Measurements from ENCODE around the gene ILF2. TPM values are rescaled to one million over a fixed set of nuclear protein-coding genes. Genes with fewer than 3 reads are reported as not detected.
"Not testable (repeated sequence)": the region's sequence is repeated elsewhere in the genome, so short reads cannot be mapped to it uniquely, and the experiment has no call there.

ILF2 gene
- total and polyA plus RNA-seq, 3 experiments from 2014 or later = 126 to 394 (median 379) TPM

DNA sequence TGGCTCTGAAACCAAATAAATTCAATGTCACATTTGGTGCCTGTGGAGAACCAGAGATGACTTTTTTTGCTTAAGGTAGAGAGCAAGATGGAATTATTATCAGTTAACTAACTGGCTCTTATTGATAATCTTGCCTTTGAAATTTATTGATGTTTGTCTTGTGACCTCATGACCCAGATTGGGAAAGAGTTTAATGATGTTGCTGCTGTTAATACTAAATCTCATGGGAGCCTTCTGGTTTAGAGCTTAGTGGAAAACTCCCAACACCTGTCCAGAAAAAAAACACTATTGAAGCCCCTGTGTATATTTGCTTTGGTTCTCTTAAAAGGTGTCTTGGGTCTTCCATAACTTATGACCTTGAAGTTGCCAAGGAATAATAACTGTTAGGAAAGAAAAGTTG is 27.0 kb downstream of the ILF2 start:
- CTCF ChIA-PET = interaction anchor here (0.9 to 1.4 kb wide), 2 partner anchors 10 to 136 kb away, joined by 3 to 5 read pairs; partner anchors contain the start of gene CHTOP
- Histone ChIP-seq H3K27ac (ENCODE audit: low read depth, low read length) (no peak overlapping the region), H3K4me1 (ENCODE audit: insufficient read depth, low read length) (peaks cover 25% of the 10 kb centered on the region), H3K27me3 (ENCODE audit: insufficient read depth, low read length, poor library complexity, severe bottlenecking) (no peaks in the 10 kb centered on the region), H3K36me3 (ENCODE audit: insufficient read depth, low read length) (peaks cover 56% of the 10 kb centered on the region), H3K4me3 (ENCODE audit: low read length) (no peak overlapping the region), H3K9me3 (ENCODE audit: low read length) (no peaks in the 10 kb centered on the region)
- Mint-ChIP-seq H3K27me3 (no peaks in the 10 kb centered on the region), H3K27ac (peak overlapping the region in 7 of 8 donors; percentile 24 to 79 (median 69)), H3K36me3 (peaks cover 8 to 83% (median 27%) of the 10 kb centered on the region in 3 donors), H3K4me1 (peaks cover 48 to 74% (median 71%) of the 10 kb centered on the region in 3 donors), H3K9me3 (no peaks in the 10 kb centered on the region), H3K4me3 (no peak overlapping the region)
- DNase-seq = no peak
- POLR2A ChIA-PET = interaction anchor here (0.8 to 1.0 kb wide), 3 partner anchors 9 to 12 kb away, joined by 3 to 10 read pairs (median 4); partner anchors contain the start of gene CHTOP

DNA sequence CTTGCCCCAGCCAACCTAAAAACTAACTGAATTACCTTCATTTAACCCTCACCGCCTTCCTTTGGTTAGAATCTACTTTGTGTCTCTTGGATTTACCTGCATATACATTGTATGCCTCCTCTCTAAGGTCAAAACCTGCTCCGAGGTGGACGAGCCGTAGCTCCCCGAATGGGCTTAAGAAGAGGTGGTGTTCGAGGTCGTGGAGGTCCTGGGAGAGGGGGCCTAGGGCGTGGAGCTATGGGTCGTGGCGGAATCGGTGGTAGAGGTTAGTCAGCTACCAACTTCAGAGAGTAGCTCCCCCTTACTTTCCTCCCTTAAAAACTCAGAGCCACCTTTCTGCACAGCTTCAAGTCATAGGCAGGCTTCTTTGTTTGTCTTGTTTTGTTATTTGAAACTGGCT is 27.7 kb downstream of the ILF2 start:
- H3K36me3 Mint-ChIP-seq = peaks cover 8 to 90% (median 27%) of the 10 kb centered on the region in 3 donors
- no peaks in the 10 kb centered on the region for H3K9me3 ChIP-seq (ENCODE audit: low read length)
- H3K27ac ChIP-seq (ENCODE audit: low read depth, low read length) = no peak overlapping the region
- DNase-seq = no peak
- peak overlapping the region in 1 of 7 donors; percentile 63 for H3K4me3 Mint-ChIP-seq
- H3K9me3 Mint-ChIP-seq = no peaks in the 10 kb centered on the region
- H3K27ac Mint-ChIP-seq = peak overlapping the region in 6 of 8 donors; percentile 12 to 79 (median 44)
- ChIA-PET CTCF (interaction anchor here (0.6 to 1.4 kb wide), 3 partner anchors 8 to 135 kb away, joined by 3 to 5 read pairs (median 3); partner anchors contain the start of gene CHTOP), POLR2A (interaction anchor here (0.9 to 1.0 kb wide), 2 partner anchors 9 kb away, joined by 3 to 10 read pairs; partner anchors contain the start of gene CHTOP)
- H3K4me3 ChIP-seq (ENCODE audit: low read length) = no peak overlapping the region
- H3K4me1 ChIP-seq (ENCODE audit: insufficient read depth, low read length) = peaks cover 20% of the 10 kb centered on the region
- H3K36me3 ChIP-seq (ENCODE audit: insufficient read depth, low read length) = peaks cover 62% of the 10 kb centered on the region
- H3K27me3 ChIP-seq (ENCODE audit: insufficient read depth, low read length, poor library complexity, severe bottlenecking) = no peaks in the 10 kb centered on the region
- H3K27me3 Mint-ChIP-seq = no peaks in the 10 kb centered on the region
- peaks cover 48 to 79% (median 71%) of the 10 kb centered on the region in 3 donors for H3K4me1 Mint-ChIP-seq

DNA sequence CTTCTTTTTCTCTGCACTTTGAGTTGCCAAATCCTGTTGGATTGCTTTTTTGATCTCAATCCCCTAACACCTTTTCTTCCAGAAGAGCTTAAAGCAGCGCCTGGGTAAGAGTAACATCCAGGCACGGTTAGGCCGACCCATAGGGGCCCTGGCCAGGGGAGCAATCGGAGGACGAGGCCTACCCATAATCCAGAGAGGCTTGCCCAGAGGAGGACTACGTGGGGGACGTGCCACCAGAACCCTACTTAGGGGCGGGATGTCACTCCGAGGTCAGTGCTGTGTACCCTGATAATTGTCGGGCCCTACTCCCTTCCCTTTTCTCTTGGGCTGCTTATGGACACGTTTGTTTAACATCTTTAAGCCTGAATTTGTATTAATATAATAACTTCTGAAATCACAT is 28.6 kb downstream of the ILF2 start:
- no peak overlapping the region for H3K4me3 Mint-ChIP-seq

DNA sequence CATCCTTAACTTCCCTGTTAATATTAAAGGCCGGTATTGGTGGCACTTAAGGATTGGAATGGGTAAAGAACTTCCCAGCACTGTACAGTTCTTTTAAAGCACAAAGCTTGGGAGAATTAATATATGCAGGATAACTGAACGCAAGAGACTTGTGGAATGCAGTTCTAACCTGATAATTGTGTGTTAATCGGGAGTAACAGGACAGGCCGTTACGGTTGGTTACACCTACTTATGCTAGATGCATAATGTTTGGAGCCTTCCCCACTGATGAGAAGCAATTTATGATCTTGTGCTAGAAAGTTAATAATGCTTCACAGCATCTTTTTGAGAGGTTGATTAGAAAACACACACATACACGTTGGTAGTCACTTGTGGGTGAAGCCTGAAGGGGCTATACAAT is 29.9 kb downstream of the ILF2 start:
- POLR2A ChIA-PET = interaction anchor here (0.5 to 1.3 kb wide), 3 partner anchors 8 to 431 kb away, joined by 4 to 6 read pairs (median 4); no protein-coding TSS in a partner anchor
- H3K4me1 Mint-ChIP-seq = peaks cover 43 to 77% (median 70%) of the 10 kb centered on the region in 3 donors
- CTCF ChIA-PET = interaction anchor here (1.2 kb wide), 1 partner anchor 133 kb away, joined by 3 read pairs; no protein-coding TSS in a partner anchor
- Histone ChIP-seq H3K4me3 (ENCODE audit: low read length) (no peak overlapping the region), H3K27ac (ENCODE audit: low read depth, low read length) (no peak overlapping the region), H3K27me3 (ENCODE audit: insufficient read depth, low read length, poor library complexity, severe bottlenecking) (no peaks in the 10 kb centered on the region), H3K4me1 (ENCODE audit: insufficient read depth, low read length) (peaks cover 41% of the 10 kb centered on the region), H3K9me3 (ENCODE audit: low read length) (no peaks in the 10 kb centered on the region), H3K36me3 (ENCODE audit: insufficient read depth, low read length) (peaks cover 80% of the 10 kb centered on the region)
- peak overlapping the region in 5 of 8 donors; percentile 3 to 76 (median 33) for H3K27ac Mint-ChIP-seq
- H3K36me3 Mint-ChIP-seq = peaks cover 14 to 94% (median 33%) of the 10 kb centered on the region in 3 donors
- no peak overlapping the region for H3K4me3 Mint-ChIP-seq
- no peaks in the 10 kb centered on the region for H3K27me3 Mint-ChIP-seq
- H3K9me3 Mint-ChIP-seq = no peaks in the 10 kb centered on the region
- DNase-seq = no peak

More for the DNA sequence above, 28.6 kb downstream of the ILF2 start:
- no peak for DNase-seq
- Mint-ChIP-seq H3K9me3 (no peaks in the 10 kb centered on the region), H3K27me3 (no peaks in the 10 kb centered on the region), H3K36me3 (peaks cover 9 to 94% (median 29%) of the 10 kb centered on the region in 3 donors), H3K4me1 (peaks cover 48 to 77% (median 68%) of the 10 kb centered on the region in 3 donors), H3K27ac (peak overlapping the region in 6 of 8 donors; percentile 10 to 76 (median 46))
- H3K9me3 ChIP-seq (ENCODE audit: low read length) = no peaks in the 10 kb centered on the region
- peaks cover 29% of the 10 kb centered on the region for H3K4me1 ChIP-seq (ENCODE audit: insufficient read depth, low read length)
- H3K36me3 ChIP-seq (ENCODE audit: insufficient read depth, low read length) = peaks cover 71% of the 10 kb centered on the region
- CTCF ChIA-PET = no interaction called here
- no peaks in the 10 kb centered on the region for H3K27me3 ChIP-seq (ENCODE audit: insufficient read depth, low read length, poor library complexity, severe bottlenecking)
- H3K4me3 ChIP-seq (ENCODE audit: low read length) = no peak overlapping the region
- POLR2A ChIA-PET = no interaction called here
- H3K27ac ChIP-seq (ENCODE audit: low read depth, low read length) = no peak overlapping the region

- peaks cover 76% of the 10 kb centered on the region for H3K36me3 ChIP-seq (ENCODE audit: insufficient read depth, low read length)
- CTCF ChIA-PET = interaction anchor here (0.6 to 1.2 kb wide), 2 partner anchors 130 to 132 kb away, joined by 3 read pairs; no protein-coding TSS in a partner anchor
- H3K36me3 Mint-ChIP-seq = peaks cover 11 to 91% (median 27%) of the 10 kb centered on the region in 3 donors
- not testable (repeated sequence) for H3K27me3 ChIP-seq (ENCODE audit: insufficient read depth, low read length, poor library complexity, severe bottlenecking); DNase-seq; H3K4me3 ChIP-seq (ENCODE audit: low read length); H3K9me3 Mint-ChIP-seq; H3K27ac ChIP-seq (ENCODE audit: low read depth, low read length); H3K4me3 Mint-ChIP-seq; H3K9me3 ChIP-seq (ENCODE audit: low read length); H3K27me3 Mint-ChIP-seq
- POLR2A ChIA-PET = interaction anchor here (1.3 kb wide), 1 partner anchor 9 kb away, joined by 4 read pairs; no protein-coding TSS in a partner anchor
- H3K27ac Mint-ChIP-seq = peak overlapping the region in 4 of 8 donors; percentile 3 to 48 (median 31)
- H3K4me1 Mint-ChIP-seq = peaks cover 39 to 77% (median 68%) of the 10 kb centered on the region in 3 donors
- H3K4me1 ChIP-seq (ENCODE audit: insufficient read depth, low read length) = peaks cover 47% of the 10 kb centered on the region
These were observed 30.6 kb downstream of the ILF2 start for GRCh38 chr1:153640213-153640612.

DNA sequence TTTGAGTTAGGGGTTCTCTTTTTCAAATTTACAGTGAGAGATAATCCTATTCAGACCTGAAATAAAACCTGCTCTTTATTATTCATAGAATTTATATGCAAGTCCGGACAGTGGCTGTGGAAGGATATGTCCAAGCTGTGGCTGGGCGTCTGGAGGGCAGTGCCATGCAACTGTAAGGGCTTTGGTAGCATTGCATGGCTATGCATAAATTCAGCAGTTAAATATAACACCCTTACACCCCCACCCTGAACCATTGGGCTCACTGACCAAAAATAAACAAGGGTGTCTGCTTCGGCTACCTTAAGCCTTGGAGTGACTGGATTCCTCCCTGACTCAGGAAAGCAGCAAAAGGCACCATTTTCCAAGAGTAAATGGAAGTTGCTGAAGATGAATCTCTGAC is 31.5 kb downstream of the ILF2 start:
- H3K4me3 Mint-ChIP-seq = peak overlapping the region in 1 of 7 donors; percentile 51
- Histone ChIP-seq H3K4me1 (ENCODE audit: insufficient read depth, low read length) (peaks cover 48% of the 10 kb centered on the region), H3K4me3 (ENCODE audit: low read length) (no peak overlapping the region), H3K9me3 (ENCODE audit: low read length) (no peaks in the 10 kb centered on the region), H3K36me3 (ENCODE audit: insufficient read depth, low read length) (peaks cover 66% of the 10 kb centered on the region), H3K27me3 (ENCODE audit: insufficient read depth, low read length, poor library complexity, severe bottlenecking) (no peaks in the 10 kb centered on the region), H3K27ac (ENCODE audit: low read depth, low read length) (no peak overlapping the region)
- peaks cover 40 to 74% (median 63%) of the 10 kb centered on the region in 3 donors for H3K4me1 Mint-ChIP-seq
- peak overlapping the region in 1 of 8 donors; percentile 93 for H3K27ac Mint-ChIP-seq
- H3K27me3 Mint-ChIP-seq = no peaks in the 10 kb centered on the region
- ChIA-PET CTCF (no interaction called here), POLR2A (no interaction called here)
- H3K9me3 Mint-ChIP-seq = no peaks in the 10 kb centered on the region
- peaks cover 11 to 86% (median 27%) of the 10 kb centered on the region in 3 donors for H3K36me3 Mint-ChIP-seq
- no peak for DNase-seq

DNA sequence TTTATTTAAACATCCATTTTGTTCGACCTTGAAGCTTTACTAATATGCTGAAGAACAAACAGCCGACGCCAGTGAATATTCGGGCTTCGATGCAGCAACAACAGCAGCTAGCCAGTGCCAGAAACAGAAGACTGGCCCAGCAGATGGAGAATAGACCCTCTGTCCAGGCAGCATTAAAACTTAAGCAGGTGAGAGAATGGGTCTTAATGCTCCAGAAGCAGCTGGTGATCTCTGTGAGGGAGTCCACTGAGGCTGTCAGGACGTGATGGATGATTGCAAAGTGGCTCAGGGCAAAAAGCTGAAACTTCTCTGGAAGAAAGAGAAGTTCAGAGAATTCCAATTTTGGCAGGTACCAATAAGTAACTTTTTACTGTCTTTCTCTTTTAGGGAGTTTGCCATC is 32.5 kb downstream of the ILF2 start:
- H3K9me3 Mint-ChIP-seq = no peaks in the 10 kb centered on the region
- Histone ChIP-seq H3K9me3 (ENCODE audit: low read length) (no peaks in the 10 kb centered on the region), H3K27me3 (ENCODE audit: insufficient read depth, low read length, poor library complexity, severe bottlenecking) (no peaks in the 10 kb centered on the region), H3K4me3 (ENCODE audit: low read length) (no peak overlapping the region), H3K4me1 (ENCODE audit: insufficient read depth, low read length) (peaks cover 45% of the 10 kb centered on the region), H3K27ac (ENCODE audit: low read depth, low read length) (no peak overlapping the region), H3K36me3 (ENCODE audit: insufficient read depth, low read length) (peaks cover 58% of the 10 kb centered on the region)
- H3K27me3 Mint-ChIP-seq = peaks cover 0 to 2% of the 10 kb centered on the region in 2 donors
- peak overlapping the region in 1 of 7 donors; percentile 49 for H3K4me3 Mint-ChIP-seq
- peak overlapping the region in 2 of 8 donors; percentile 54 to 74 for H3K27ac Mint-ChIP-seq
- H3K4me1 Mint-ChIP-seq = peaks cover 40 to 72% (median 59%) of the 10 kb centered on the region in 3 donors
- CTCF ChIA-PET = no interaction called here
- POLR2A ChIA-PET = interaction anchor here (0.7 kb wide), 1 partner anchor 89 kb away, joined by 3 read pairs; no protein-coding TSS in a partner anchor
- DNase-seq = no peak
- H3K36me3 Mint-ChIP-seq = peaks cover 11 to 80% (median 19%) of the 10 kb centered on the region in 3 donors

GRCh38 chr1:153636312-153636711 is 34.5 kb downstream of the ILF2 start:
- ChIA-PET POLR2A (no interaction called here), CTCF (no interaction called here)
- peaks cover 0 to 2% of the 10 kb centered on the region in 2 donors for H3K27me3 Mint-ChIP-seq
- peak overlapping the region in 6 of 8 donors; percentile 11 to 100 (median 78) for H3K27ac Mint-ChIP-seq
- peaks cover 9 to 61% (median 10%) of the 10 kb centered on the region in 3 donors for H3K36me3 Mint-ChIP-seq
- Histone ChIP-seq H3K27ac (ENCODE audit: low read depth, low read length) (no peak overlapping the region), H3K36me3 (ENCODE audit: insufficient read depth, low read length) (peaks cover 40% of the 10 kb centered on the region), H3K4me3 (ENCODE audit: low read length) (no peak overlapping the region), H3K27me3 (ENCODE audit: insufficient read depth, low read length, poor library complexity, severe bottlenecking) (no peaks in the 10 kb centered on the region), H3K4me1 (ENCODE audit: insufficient read depth, low read length) (peaks cover 37% of the 10 kb centered on the region), H3K9me3 (ENCODE audit: low read length) (no peaks in the 10 kb centered on the region)
- DNase-seq = no peak
- peak overlapping the region; percentile 11 to 100 (median 99) for H3K4me3 Mint-ChIP-seq
- H3K4me1 Mint-ChIP-seq = peaks cover 33 to 58% (median 51%) of the 10 kb centered on the region in 3 donors
- H3K9me3 Mint-ChIP-seq = no peaks in the 10 kb centered on the region

All from CD8-positive, alpha-beta memory T cell (primary cell).